Ovary (tissue), 9 donors: ENCODE data around the gene CARD6. TPM values are rescaled to one million over a fixed set of nuclear protein-coding genes. Genes with fewer than 3 reads are reported as not detected.

Experiments
- DNase-seq, 5 donors: peaks; one replicate each; pipeline ENCODE4 v3.0.0-alpha.2; 2019 to 2020
- H3K27ac ChIP-seq, 2 donors: fragments of 200-600 bp; one replicate each; pipeline versions ENCODE4 v1.5.1 to v1.8.0; 2019 to 2022
- H3K27me3 ChIP-seq: fragments of 200-600 bp; one replicate; pipeline ENCODE4 v1.8.0; 2022
- H3K36me3 ChIP-seq: fragments of 200-600 bp; sonication (generic); one replicate; pipeline ENCODE4 v1.5.1; 2019
- H3K4me1 ChIP-seq: one replicate; pipeline ENCODE4 v1.8.1; 2013; ENCODE audit warnings: mild to moderate bottlenecking, moderate library complexity; ENCODE audit not compliant: insufficient read depth
- H3K4me3 ChIP-seq: fragments of 200-600 bp; sonication (generic); one replicate; pipeline ENCODE4 v1.5.1; 2017
- H3K9me3 ChIP-seq, 2 donors: fragments of 200-600 bp in 1 of 2; sonication (generic) in 1 of 2; one replicate each; pipeline versions ENCODE4 v1.5.1 to v1.8.1; 2013 to 2019; ENCODE audit warnings: mild to moderate bottlenecking in 1 of 2, moderate library complexity in 1 of 2
- CTCF ChIP-seq, 3 donors: fragments of 450-650 bp in 2 of 3; fragments of 200-600 bp in 1 of 3; IDR thresholded peaks; one replicate each; pipeline versions ENCODE4 v1.5.1 to v1.8.0; 2016 to 2022; ENCODE audit warnings: antibody characterized with exemption in 3 of 3, mild to moderate bottlenecking in 1 of 3
- EP300 ChIP-seq: sonication (generic); formaldehyde crosslinking; IDR thresholded peaks from one replicate; pipeline ENCODE4 v1.6.1; 2017; ENCODE audit warnings: antibody characterized with exemption
- POLR2A ChIP-seq: fragments of 450-650 bp; IDR thresholded peaks from one replicate; pipeline ENCODE4 v1.6.1; 2017; ENCODE audit warnings: antibody characterized with exemption, mild to moderate bottlenecking, moderate library complexity
- WGBS, 3 donors: extraction: QIAGEN DNeasy Blood & Tissue Kit in 1 of 3; methylation state at CpG; one replicate each; pipeline versions ENCODE4 v1.1.5 to v1.1.7; 2013 to 2017; 5-methylcytosine and 5-hydroxymethylcytosine counted together
- intact Hi-C, 4 donors: fragments of 100-400 bp; cut with DNase I; formaldehyde crosslinking; loops; one replicate each; pipeline versions ENCODE4 v1.11.0 to v1.15.1; 2022 to 2023
- polyA plus RNA-seq, 2 donors: library from polyadenylated mRNA; stranded (reverse); fragments of 200-250 nt in 1 of 2; fragments of 350-450 nt in 1 of 2; fragmentation: Illumina TruSeq in 1 of 2; extraction: RNeasy Lipid Tissue Mini Kit (QIAGEN cat#74804) in 1 of 2; gene quantifications; one replicate each; pipeline ENCODE4 v1.2.3, GENCODE V29; 2013 to 2014
- small RNA-seq: library from RNA; depleted of rRNA; stranded (forward); fragments of <200 nt; gene quantifications from one replicate; pipeline ENCODE3, GENCODE V24; 2016
- total RNA-seq, 7 donors: library from RNA; depleted of rRNA in 2 of 7; stranded (reverse); fragments of >200 nt in 2 of 7; fragmentation: NEBNext Ultra II Directional in 3 of 7; extraction: Animal tissue kit (Norgen Biotek cat#: 25700) in 3 of 7; gene quantifications; one replicate each; pipeline versions ENCODE4 v1.1.0 to v1.2.4, GENCODE V29; 2016 to 2023
- donor health status: DM: no; HTN: no; CAD: no; lungs with moderate emphysema.
- donor health status: DM: no; HTN: no; CAD: no.
- donor health status: Bipolar disorder and iron deficiency.
- donor health status: DM: yes; HTN: yes; CAD: no.
- donor health status: DM: no; HTN: no; CAD: no.
- donor health status: DM: yes; HTN: yes; CAD: no.

The CARD6 gene
- total and polyA plus RNA-seq, 9 donors = 2.0 to 9.4 (median 5.2) TPM

- Histone ChIP-seq H3K27ac (no peak overlapping the region), H3K4me1 (peaks cover 7% of the 10 kb centered on the region), H3K9me3 (no peaks in the 10 kb centered on the region), H3K27me3 (no peaks in the 10 kb centered on the region), H3K36me3 (no peaks in the 10 kb centered on the region), H3K4me3 (no peak overlapping the region)
- no peak for TF ChIP-seq POLR2A
- no peak for TF ChIP-seq EP300
- TF ChIP-seq CTCF (IDR thresholded peaks at IDR 0.05) = no peak
- intact Hi-C loops = loop anchor here in 3 of 4 donors (5.0 to 10.0 kb wide), 3 partner anchors 361 to 938 kb away; partner anchors contain the start of gene PLCXD3 (in 1 of the 3)
- WGBS, 3 donors = 94 to 95% (median 94%) methylated on average over 1 of the region's 1 CpG
- no peak for DNase-seq
Observed at GRCh38 chr5:40906351-40906751, 65.2 kb downstream of the CARD6 start.

GRCh38 chr5:40909264-40909663 is 68.1 kb downstream of the CARD6 start, which contains the start of gene C7:
Gene C7, plus strand, starts transcription at chr5:40909497. Its CDS starts 114 bp downstream, at chr5:40909611.
- H3K9me3 ChIP-seq = no peaks in the 10 kb centered on the region
- H3K27ac ChIP-seq = peak within 1 kb of the TSS in 1 of 2 donors; percentile 55
- WGBS, 3 donors = 0 to 3% (median 3%) methylated on average over 3 of the region's 3 CpGs
- no peaks in the 10 kb centered on the region for H3K36me3 ChIP-seq
- no peaks in the 10 kb centered on the region for H3K27me3 ChIP-seq
- DNase-seq = peak in 1 of 5 donors; percentile 54
- TF ChIP-seq POLR2A (peak; percentile 47), EP300 (no peak)
- intact Hi-C loops = loop anchor here in 3 of 4 donors (5.0 to 10.0 kb wide), 3 partner anchors 358 to 936 kb away; partner anchors contain the start of gene PLCXD3 (in 1 of the 3)
- peak within 1 kb of the TSS; percentile 29 for H3K4me3 ChIP-seq
- H3K4me1 ChIP-seq = peaks cover 5% of the 10 kb centered on the region

- intact Hi-C loops = loop anchor here in 3 of 4 donors (5.0 to 10.0 kb wide), 3 partner anchors 358 to 935 kb away; partner anchors contain the start of gene PLCXD3 (in 1 of the 3)
- no peak for DNase-seq
- H3K9me3 ChIP-seq = no peaks in the 10 kb centered on the region
- peak overlapping the region; percentile 29 for H3K4me3 ChIP-seq
- peak overlapping the region in 1 of 2 donors; percentile 55 for H3K27ac ChIP-seq
- H3K4me1 ChIP-seq = peaks cover 5% of the 10 kb centered on the region
- 8 to 15% (median 8%) methylated on average over 2 of the region's 2 CpGs for WGBS, 3 donors
- TF ChIP-seq POLR2A = no peak
- no peak for TF ChIP-seq EP300
- TF ChIP-seq CTCF (IDR thresholded peaks at IDR 0.05) = no peak
- H3K27me3 ChIP-seq = no peaks in the 10 kb centered on the region
- H3K36me3 ChIP-seq = no peaks in the 10 kb centered on the region
Observed at GRCh38 chr5:40909723-40910122, 68.6 kb downstream of the CARD6 start.

Small RNA genes lying within 50 kb of the gene (small RNA-seq; reads per million reads assigned to genes)
- gene SNORD72 = 16.1 reads per million, percentile 86 among the genes with 10 or more reads in this experiment

Other genes starting within 250 kb of the CARD6 start
- 1 to 10 TPM in 5 of 7 donors, under 1 TPM in 2; 0.66 to 8.8 (median 2.8) TPM for gene PTGER4, start 161.5 kb upstream of the CARD6 start, total RNA-seq
- 1 to 10 TPM; 1.0 to 3.5 TPM for gene PTGER4, start 161.5 kb upstream of the CARD6 start, polyA plus RNA-seq
- gene TTC33, start 85.4 kb upstream of the CARD6 start, total RNA-seq = 10 to 100 TPM; 15.7 to 26.0 (median 19.6) TPM
- gene TTC33, start 85.4 kb upstream of the CARD6 start, polyA plus RNA-seq = 10 to 100 TPM; 10.6 to 11.6 TPM
- 10 to 100 TPM; 50.3 to 77.1 (median 60.0) TPM for gene PRKAA1, start 43.0 kb upstream of the CARD6 start, total RNA-seq
- gene PRKAA1, start 43.0 kb upstream of the CARD6 start, polyA plus RNA-seq = 10 to 100 TPM; 22.9 to 56.1 TPM
- gene RPL37, start 6.1 kb upstream of the CARD6 start, total RNA-seq = 1,000 to 10,000 TPM in 5 of 7 donors, 100 to 1,000 TPM in 2; 686 to 2,915 (median 2,215) TPM
- gene RPL37, start 6.1 kb upstream of the CARD6 start, polyA plus RNA-seq = 1,000 to 10,000 TPM; 3,355 to 4,164 TPM
- gene C7, start 68.1 kb downstream of the CARD6 start, total RNA-seq = 1,000 to 10,000 TPM in 5 of 7 donors, 100 to 1,000 TPM in 2; 205 to 2,709 (median 1,224) TPM
- gene C7, start 68.1 kb downstream of the CARD6 start, polyA plus RNA-seq = 1,000 to 10,000 TPM; 1,183 to 1,831 TPM
- not detected for gene MROH2B, start 230.0 kb downstream of the CARD6 start, total RNA-seq
- gene MROH2B, start 230.0 kb downstream of the CARD6 start, polyA plus RNA-seq = under 1 TPM in 1 of 2 donors, not detected in 1; 0.01 TPM